ENCODE results near the gene ZNF609.

GRCh38 chr15:64552281-64552948, 92.0 kb downstream of the ZNF609 start:
- TF ChIP-seq CTCF (IDR thresholded peaks at IDR 0.05) (no peak), POLR2A (IDR thresholded peaks at IDR 0.05) (no peak)
